GM21825 (cell line): ENCODE data around the gene SACM1L.
"Not testable (repeated sequence)": the region's sequence is repeated elsewhere in the genome, so short reads cannot be mapped to it uniquely, and the experiment has no call there.

Source experiments
- ATAC-seq: cut with Tn5 transposase; IDR thresholded peaks from one replicate; pipeline ENCODE4 v1.9.1; 2021; ENCODE audit warnings: mild to moderate bottlenecking, moderate library complexity; ENCODE audit not compliant: unreplicated experiment

The SACM1L gene

GRCh38 chr3:45690336-45691035 lies 1.3 kb downstream of the SACM1L start:
- no peak for ATAC-seq

GRCh38 chr3:45691842-45692241 lies 2.6 kb downstream of the SACM1L start:
- ATAC-seq = no peak

- no peak for ATAC-seq
These were observed 3.7 kb downstream of the SACM1L start for GRCh38 chr3:45692866-45693265.

GRCh38 chr3:45693941-45694521 lies 4.8 kb downstream of the SACM1L start:
- ATAC-seq = no peak

- ATAC-seq = not testable (repeated sequence)
These were observed 6.0 kb downstream of the SACM1L start for GRCh38 chr3:45695166-45695565.

- no peak for ATAC-seq
These were observed 11.4 kb downstream of the SACM1L start for GRCh38 chr3:45700570-45701073.

GRCh38 chr3:45701172-45701867 lies 12.1 kb downstream of the SACM1L start:
- ATAC-seq = no peak

GRCh38 chr3:45704301-45704943 lies 15.2 kb downstream of the SACM1L start:
- ATAC-seq = no peak

- no peak for ATAC-seq
These were observed 16.9 kb downstream of the SACM1L start for GRCh38 chr3:45705839-45706808.

GRCh38 chr3:45711931-45712330 lies 22.7 kb downstream of the SACM1L start:
- no peak for ATAC-seq

- no peak for ATAC-seq
These were observed 23.4 kb downstream of the SACM1L start for GRCh38 chr3:45712434-45713110.

- no peak for ATAC-seq
These were observed 26.7 kb downstream of the SACM1L start for GRCh38 chr3:45715945-45716344.

- no peak for ATAC-seq
These were observed 27.7 kb downstream of the SACM1L start for GRCh38 chr3:45716790-45717336.

GRCh38 chr3:45719655-45720487 lies 30.7 kb downstream of the SACM1L start:
- no peak for ATAC-seq

- no peak for ATAC-seq
These were observed 35.7 kb downstream of the SACM1L start for GRCh38 chr3:45724911-45725310.

- ATAC-seq = no peak
These were observed 40.4 kb downstream of the SACM1L start for GRCh38 chr3:45729614-45730013.

- no peak for ATAC-seq
These were observed 41.4 kb downstream of the SACM1L start for GRCh38 chr3:45730409-45731154.

- ATAC-seq = no peak
These were observed 47.5 kb downstream of the SACM1L start for GRCh38 chr3:45736707-45737106.
